Measurements from ENCODE around the gene MESD.

MESD gene

DNA sequence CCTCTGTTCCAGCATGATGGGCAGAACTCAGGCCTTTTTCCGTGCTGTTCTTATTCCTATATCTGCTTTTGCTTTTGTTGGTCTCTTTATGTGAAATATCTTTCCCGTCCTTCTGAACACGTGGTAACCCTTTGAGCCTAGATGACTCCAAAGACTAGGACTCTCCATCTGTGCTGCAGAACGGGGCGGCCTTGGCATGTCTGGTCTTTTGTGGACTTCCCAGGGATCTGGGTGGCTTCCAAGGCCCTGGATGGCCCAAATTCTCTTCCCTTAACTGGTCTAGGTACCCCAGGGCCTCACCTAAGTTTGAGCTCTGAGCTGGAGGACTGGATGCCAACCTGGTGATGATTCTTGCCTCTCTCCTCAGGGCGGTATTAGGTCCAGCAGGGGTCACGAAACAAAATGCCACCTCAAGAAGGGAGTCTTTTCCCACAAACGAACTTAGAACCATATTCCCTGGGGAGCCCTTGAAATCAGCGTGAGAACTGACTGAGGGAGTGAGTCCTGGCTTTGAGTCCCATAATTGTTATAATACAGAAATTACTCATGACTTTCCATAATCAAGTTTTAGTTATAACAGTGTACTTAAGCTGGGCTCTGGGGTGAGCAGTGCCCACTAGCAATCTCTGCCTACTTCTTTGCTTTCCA, 25.0 kb upstream of the MESD start:
- no peak for DNase-seq

DNA sequence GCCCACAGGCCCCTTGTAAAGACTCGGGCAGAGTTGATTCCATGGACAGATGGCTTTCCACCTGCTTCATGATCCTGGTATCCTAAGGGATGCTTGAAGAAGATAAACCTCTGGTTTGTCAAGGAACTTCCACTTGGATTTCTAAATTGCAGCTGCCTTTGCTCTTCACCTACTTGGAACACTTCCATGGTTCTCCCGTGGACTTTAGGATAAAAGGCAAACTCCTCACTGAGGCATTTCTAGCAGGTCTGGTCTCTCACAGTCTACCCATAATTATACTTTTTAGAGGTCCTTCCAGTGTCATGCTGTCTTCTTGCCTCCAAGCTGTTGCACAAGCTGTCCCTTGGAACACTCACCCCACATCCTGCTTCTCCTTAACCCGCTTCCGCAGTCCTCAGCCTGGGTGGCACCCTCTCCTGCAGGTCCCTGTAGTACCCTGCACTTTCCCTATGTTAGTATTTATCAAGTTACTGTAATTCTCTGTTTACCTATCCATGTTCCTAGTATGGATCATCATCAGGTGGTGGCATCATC, 23.8 kb upstream of the MESD start:
- DNase-seq: no peak

DNA sequence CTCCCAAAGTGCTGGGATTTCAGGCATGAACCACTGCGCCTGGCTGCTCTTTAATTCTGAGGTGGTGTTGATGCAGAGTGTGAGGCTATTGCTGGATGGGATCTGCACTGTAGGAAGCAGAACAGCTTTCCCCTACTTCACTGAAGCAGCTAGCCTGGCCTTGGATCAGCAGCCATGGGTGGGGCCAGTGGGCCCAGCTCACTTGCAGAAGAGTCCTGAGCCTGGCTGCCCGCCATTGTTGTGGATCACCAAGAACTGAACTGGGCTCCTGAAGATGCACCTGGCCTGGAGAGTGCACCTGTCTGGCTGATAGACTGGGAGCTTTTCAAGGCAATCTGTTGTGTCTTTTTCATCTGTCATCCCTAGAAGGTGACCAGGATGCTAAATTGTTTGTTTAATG, 23.0 kb upstream of the MESD start:
- no peak for DNase-seq

DNA sequence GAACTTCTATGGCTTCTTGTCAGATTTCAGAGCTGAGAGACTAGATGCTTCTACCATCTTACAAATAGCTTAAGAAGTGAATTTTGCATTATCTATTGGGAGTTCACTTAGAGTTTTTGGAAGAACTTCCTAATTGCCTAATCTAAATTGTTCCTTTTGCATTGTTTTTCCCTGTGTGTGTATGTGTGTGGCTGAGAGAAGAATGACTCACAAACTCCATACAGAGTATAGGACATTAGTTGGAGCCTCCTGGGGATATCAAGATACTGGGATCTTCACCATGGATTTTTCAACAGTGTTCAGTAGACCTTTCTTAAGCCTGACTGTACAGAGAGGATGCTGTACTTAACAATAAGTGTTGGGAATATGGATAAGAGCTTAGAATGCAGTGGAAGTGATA, 22.0 kb upstream of the MESD start:
- no peak for DNase-seq

DNA sequence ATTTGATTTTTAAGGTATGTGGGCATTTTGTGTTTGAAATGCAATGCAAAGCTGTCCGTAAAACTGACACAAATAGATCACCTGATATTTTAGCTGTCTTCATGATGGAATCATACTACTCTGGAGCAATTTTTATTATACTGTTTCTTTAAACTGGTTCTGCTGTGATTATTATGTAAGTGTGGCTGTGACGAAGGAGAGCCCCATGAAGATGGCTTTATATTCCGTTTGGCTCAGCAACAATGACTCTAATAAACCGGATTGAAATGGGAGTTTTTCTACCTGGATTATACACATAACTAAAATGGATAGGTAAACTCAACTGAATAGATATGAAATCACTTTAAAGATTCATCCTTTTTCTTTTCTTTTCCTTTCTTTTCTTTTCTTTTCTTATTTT, 20.5 kb upstream of the MESD start:
- no peak for DNase-seq

DNA sequence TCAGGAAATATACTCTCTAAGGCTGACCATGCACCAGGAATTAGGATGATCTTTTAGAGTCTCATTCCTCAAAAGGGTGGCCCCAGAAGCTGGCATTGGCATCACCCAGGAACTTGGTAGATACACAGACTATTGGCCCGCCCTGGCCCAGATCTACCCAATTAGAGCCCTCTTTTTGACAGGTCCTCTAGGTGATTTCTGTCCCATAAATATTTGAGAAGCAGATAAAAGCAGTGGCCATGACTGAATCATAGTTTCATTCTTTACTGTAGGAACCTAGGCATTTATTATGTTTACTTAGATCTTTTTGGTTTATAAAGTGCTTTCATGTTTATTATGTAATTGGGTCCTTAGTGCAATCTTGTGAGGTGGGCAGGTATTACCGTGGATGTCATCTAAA, 18.7 kb upstream of the MESD start:
- DNase-seq: no peak

DNA sequence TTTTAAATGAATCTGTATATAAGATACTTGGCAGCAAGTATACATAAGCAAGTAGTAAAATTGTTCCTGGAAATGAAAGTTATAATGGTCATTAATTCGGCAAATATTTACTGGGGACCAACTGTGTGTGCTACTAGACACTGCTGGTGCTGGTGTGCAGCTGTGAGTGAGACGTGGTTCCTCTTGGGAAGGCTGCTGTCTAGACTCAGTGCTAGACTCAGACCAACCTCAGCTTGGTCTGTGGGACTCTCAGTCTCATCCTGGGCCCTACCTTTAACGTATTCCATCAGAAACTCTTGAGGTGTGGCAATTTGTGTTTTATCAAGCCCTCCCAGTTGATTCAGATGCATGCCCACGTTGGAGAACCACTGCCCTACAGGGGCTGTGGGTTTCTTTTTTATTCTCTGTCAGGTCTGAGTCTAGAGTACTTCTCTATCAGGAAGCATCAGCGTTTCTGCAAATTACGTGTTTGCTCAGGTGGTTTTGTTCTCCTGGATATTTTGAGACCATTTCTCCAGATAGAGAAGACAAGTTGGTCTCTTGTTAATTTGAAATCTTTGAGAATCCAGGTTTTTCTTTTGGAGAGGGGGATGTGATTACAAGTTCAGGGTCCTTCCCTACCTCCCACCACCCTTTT, 17.9 kb upstream of the MESD start:
- no peak for DNase-seq

DNA sequence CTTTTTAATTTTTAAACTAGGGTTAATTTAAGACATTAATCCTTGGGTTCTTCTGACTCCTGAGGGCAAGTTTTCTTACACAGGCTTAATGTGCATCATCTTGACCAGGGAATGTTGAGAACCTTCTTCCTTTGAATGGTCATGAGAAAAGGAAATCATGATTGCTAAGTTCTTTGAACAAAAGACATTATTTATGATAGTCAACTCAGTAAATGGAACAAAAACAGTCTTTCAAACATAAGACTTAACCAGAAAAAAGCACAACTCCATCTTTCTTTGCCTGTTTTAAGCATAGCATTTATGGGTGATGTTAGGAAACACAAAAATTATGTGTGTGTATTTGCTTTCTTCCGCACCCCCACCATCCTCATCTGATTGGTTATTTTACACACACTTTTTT, 16.5 kb upstream of the MESD start:
- DNase-seq: no peak

DNA sequence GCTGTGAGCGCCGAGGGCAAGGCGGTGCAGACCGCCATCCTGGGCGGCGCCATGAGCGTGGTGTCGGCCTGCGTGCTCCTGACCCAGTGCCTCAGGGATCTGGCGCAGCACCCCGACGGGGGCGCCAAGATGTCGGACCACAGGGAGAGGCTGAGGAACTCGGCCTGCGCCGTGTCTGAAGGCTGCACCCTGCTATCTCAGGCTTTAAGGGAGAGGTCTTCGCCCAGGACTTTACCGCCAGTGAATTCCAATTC, 13.4 kb upstream of the MESD start:
- DNase-seq: no peak

DNA sequence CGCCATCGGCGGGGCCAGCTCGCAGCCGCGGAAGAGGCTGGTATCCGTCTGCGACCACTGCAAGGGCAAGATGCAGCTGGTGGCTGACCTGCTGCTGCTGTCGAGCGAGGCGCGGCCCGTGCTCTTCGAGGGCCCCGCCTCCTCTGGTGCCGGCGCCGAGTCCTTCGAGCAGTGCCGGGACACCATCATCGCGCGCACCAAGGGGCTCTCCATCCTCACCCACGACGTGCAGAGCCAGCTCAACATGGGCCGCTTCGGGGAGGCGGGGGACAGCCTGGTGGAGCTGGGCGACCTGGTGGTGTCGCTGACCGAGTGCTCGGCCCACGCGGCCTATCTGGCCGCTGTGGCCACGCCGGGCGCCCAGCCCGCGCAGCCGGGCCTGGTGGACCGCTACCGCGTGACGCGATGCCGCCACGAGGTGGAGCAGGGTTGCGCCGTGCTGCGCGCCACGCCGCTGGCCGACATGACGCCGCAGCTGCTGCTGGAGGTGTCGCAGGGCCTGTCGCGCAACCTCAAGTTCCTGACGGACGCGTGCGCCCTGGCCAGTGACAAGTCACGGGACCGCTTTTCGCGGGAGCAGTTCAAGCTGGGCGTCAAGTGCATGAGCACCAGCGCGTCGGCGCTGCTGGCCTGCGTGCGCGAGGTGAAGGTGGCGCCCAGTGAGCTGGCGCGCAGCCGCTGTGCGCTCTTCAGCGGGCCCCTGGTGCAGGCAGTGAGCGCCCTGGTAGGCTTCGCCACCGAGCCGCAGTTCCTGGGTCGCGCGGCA, 12.9 kb upstream of the MESD start:
- no peak for DNase-seq

DNA sequence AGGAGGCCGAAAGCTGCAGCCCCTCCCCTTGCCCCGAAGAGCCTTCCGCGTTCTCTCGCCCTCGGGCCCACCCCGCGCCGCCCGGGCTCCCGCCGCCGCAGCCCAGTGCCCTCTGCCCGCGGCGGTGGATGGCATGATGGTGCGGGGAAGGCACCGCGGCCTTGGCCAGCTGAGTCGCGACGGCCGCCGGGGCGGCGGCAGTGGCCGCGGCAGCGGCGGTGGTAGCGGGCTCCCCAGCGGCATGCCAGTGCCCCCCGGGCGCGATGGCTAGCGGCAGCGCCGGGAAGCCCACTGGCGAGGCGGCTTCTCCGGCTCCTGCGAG, 12.4 kb upstream of the MESD start:
- no peak for DNase-seq

DNA sequence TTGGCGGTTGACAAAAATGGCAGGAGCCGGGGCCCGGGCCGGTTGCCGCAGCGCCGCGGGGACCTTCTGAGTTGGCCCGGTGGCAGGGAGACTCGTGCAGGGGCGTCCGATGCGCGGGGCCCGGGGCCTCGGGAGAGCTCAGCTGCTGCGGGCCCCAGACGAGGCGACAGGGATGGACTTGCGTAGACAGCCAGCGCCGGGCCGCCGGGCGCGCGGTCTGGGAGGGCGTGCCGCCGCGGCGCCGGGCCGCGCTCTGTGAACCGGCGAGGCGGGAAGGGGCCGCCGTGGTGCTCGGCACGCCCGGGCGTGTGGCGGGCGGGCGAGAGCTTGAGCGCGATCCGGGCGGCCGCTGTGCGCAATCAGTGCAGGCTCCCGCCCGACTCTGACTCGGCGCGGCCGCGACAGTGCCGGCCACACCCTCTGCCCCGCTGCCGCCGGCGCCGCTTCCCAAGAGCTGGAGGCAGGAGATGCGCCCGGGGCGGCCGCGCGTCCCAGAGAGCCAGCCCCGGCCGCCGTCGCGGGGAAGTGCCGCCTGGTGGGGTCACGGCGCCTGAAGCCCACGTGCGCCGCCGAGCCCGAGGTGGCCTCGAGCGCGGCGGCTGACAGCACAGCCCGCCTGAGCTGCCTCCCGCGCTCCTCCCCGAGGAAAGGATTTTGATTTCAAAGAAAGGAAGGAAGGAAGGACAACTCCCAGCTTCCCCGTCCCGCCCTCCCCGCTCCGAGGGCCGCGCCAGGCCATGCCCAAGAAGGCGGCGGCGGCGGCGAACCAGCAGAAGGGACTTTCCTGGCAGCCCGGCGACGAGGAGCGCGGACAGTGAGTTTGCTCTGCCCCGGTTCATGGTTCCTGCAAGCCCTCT, 11.8 kb upstream of the MESD start:
- peak; percentile 71 for DNase-seq

DNA sequence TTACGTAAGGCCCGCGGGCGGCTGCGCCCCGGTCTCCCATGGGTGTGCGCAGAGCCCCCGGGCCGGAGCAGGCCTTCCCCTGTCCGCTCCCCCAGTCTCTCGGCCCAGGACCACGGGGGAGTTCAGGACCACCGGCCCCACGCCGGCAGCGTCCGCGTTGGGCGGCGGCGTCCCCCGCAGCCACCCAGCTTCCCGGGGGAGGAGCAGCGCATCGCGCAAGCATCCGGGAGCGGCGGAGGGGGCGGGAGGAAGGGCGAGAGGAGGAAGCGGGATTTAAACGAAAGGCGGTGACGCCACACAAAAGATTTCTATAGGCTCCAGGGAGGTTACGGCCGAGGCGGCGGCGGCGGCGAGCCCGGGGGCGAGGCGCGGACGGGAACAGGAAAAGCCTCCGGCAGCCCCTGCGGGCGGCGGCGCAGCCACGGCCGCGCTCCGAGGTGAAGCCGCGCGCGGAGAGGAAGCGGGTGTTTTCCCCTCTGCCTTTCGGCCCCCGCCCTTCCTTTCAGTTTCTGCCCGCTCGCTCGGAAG, 11.1 kb upstream of the MESD start, which contains the start of gene TLNRD1:
Gene TLNRD1 (plus strand): TSS at position 300 of the 528 bp plus-strand sequence. CDS start 1,349 bp downstream, outside the sequence.
- DNase-seq: peak; percentile 89

DNA sequence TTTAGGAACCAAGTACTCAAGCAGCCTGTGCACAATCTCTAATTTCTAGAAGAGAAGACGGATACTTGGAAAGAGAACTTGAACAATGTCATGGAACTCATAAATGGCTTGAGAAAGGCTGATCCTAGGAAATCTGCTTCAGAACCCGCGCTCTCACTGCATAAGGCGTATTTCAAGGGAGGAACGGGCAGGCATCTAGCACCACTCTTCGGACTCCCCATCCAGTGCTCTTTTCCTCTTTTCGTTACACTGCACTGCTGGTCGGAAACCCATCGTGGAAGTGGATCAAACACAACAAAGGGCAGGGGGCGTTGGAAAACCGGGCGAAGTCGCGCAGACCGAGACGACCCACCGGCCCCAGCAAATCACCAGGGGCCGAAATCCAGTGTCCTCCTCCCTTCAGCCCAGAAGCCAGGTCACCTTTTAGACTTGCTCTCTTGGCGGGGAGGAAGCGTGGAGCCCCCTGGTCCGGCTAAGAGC, 10.6 kb upstream of the MESD start:
- DNase-seq: no peak

DNA sequence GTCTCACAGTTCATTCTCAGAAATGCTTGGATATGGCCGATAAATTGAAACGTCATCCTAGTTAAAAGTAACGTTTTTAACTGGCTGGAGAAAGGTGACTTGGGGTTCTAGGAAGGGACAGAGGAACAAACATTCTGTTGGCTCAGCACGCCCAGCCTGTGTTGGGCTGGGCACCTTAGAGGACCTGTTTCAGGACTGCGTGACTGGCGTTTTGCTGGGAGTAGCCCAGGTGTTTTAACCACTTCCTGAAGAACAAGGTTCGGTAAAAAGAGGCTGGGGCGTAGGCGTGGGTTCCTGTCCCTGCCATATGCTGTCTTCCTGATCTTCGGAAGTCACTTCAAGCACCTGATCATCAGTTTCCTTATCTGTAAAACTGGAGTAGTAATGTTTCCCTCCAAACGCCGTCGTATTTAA, 10.0 kb upstream of the MESD start:
- peak; percentile 70 for DNase-seq

DNA sequence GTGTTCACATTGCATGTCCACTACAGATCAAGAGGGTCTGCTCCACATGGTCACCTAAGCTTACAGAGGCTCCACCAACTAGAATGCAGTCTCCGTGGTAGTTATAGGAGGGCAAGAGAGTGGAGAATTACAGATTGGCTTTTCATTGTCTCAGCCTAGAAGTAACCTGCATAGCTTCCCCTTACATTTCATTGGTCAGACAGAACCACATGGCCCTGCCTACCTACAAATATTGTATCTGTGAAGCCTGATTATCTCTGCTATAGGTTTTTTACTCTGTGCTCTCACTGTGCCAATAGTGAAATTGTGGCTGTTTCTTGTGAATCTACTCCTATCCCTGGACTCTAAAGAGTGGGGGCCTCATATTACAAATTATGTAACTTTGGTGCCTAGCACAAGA, 8.6 kb upstream of the MESD start:
- no peak for DNase-seq

DNA sequence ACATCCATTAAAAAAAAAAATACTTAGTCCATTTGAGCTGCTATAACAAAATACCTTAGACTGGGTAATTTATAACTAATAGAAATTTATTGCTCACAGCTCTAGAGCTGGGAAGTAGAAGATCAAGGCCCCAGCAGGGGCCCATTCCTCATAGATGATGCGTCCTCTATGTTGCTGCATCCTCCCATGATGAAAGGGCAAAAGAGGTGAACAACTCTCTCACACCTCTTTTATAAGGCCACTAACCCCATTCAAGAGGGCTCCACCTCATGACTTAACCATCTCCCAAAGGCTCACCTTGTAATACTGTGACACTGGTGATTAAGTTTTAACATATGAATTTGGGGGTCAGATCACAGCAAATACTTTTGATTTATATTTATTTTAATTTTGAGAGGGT, 8.1 kb upstream of the MESD start:
- DNase-seq: no peak

DNA sequence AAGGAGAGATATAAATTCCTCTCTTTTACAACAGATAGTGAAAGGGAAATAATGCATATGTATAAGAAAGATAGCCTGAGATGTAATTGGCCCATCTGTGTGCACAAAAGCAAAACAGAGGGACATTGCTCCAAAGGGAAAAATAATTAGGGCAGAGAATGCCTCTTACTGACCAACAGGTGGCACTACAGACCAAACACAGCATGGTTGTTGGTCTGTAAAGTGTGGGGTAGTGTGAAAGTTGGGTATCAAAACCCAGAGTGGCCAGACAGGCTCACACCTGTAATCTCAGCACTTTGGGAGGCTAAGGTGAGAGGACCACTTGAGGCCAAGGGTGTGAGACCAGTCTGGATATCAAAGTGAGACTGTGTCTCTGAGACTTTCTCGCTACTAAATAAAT, 6.6 kb upstream of the MESD start:
- peak; percentile 31 for DNase-seq

DNA sequence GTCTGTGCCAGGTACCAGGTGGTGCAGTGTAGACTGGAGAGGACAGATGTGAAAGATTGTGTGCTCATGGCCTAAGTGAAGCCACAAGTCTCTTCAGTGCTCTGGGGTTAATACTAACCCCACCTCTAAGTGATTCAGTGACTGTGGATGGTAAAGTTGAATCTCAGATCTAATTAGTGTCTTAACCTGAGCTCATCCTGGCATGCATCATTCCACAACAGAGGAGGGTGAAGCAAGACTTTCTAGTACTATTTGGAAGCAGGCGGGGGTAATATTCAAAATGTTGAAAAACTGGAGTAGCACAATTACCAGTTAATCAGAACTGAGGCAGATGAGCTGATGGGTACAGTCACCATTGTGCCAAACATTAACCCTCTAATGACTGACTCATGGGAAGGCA, 2.8 kb upstream of the MESD start:
- no peak for DNase-seq

DNA sequence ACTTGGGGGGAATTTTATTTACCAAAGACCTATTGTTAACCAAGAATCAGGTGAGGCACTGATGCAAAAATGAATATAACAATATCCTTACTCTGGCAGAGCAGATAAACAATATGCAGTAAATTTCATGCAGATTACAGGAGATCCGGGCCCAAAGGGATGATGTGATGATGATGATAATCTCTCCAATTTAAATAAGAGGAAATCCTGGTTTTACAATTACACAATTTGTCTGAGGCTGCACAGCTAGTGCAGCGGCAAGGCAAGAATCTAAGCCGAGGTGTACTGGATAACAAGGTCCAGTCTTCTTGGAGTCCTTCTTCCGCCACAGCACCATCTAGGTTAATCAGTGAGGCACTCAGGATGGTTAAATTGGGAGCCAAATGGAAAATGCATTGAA, 2.4 kb upstream of the MESD start:
- DNase-seq: no peak

DNA sequence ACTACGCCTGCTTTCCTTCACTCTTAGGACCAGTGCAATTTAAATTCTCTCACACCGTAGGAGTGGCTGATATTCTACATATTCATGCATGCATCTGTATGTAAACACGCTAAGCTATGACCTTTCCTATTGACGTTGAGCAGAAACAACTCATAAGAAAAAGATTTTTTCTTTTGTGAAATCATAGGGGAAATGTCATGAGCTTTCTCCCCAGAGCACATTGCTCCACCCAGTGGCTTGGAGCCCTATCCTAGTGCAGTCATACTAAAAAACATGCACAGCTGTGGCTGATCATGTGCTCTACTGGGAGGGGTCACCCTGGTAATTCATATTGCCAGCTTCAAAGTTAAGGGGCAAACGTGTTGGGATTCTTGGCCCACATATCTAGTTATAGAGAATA, 1.8 kb upstream of the MESD start:
- DNase-seq: peak; percentile 22

DNA sequence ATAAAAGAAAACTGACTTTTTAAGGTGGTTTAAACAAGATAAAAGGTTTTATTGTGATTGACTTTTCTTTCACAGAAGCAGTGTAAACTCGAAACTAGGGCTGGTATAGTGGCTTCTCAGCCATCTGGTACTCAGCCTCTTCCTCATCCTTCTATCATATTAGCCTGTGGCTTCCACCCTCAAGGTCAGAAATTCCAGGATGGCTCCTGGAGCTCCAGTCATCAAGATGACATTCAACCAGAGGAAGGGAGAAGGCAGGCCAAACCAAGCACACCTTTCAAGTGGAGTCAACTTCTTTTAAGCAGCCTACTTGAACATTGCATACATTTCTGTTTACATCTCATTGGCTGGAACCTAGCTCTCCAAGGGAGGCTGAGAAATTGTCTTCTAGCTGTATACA, 1.3 kb upstream of the MESD start:
- DNase-seq: no peak

DNA sequence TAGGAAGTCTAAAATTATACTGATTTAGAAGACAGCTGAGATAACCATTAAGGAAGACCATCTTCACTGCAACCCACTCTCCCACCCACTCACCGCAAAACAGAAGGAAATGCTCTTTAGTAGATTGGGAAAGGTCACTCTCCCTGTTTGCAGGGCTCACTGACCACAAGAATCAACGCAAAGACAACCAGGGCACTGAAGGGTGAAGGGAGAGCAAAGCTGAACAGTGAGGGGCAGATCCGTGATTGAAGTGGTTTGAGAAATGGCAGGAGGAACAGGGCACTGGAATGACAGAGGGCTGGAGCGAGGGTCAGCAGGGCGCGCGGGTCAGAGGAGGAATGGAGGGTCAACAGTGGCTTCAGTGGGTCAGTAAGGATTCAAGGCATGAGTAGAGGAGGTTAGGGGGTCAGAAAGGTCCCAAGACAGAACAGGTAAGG, 520 bp downstream of the MESD start:
- DNase-seq: no peak

Measured in CD4-positive, alpha-beta T cell treated with Interleukin-17A for 1 hour (primary cell).